ENCODE measurements around the gene UTP11.

UTP11 gene

DNA sequence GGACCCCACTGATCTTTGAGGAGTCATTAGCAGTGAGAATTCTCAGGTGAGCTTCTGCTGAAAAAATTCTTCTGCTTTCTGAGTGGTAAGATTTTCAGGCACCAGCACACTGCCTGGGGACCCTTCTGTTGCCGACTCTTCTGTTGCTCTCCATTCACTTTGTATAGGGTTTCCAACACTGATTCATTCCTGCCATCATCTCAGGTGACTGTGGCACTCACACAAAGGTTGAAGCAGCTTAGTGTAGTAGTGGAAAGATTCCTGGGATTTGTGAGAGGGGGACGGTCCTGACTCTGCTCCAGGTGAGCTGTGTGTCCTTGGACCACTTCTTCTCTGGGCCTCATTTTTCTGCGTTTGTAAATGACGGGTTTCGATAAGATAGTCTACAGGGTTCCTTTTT, 9.4 kb downstream of the UTP11 start:
- no peak for ATAC-seq
- TF ChIP-seq ZC3H10 (CRISPR knock-in tag; IDR thresholded peaks at IDR 0.05) (no peak), ESRRG (CRISPR knock-in tag; IDR thresholded peaks at IDR 0.05) (no peak), ZNF8 (CRISPR knock-in tag; IDR thresholded peaks at IDR 0.05) (no peak), TOX (CRISPR knock-in tag; IDR thresholded peaks at IDR 0.05; ENCODE audit: borderline replicate concordance) (no peak), RARB (CRISPR knock-in tag; IDR thresholded peaks at IDR 0.05) (no peak), ISL1 (CRISPR knock-in tag; IDR thresholded peaks at IDR 0.05) (no peak), CSDC2 (CRISPR knock-in tag; IDR thresholded peaks at IDR 0.05) (no peak), BACH2 (CRISPR knock-in tag; IDR thresholded peaks at IDR 0.05; ENCODE audit: borderline replicate concordance) (no peak), SNAI2 (CRISPR knock-in tag; IDR thresholded peaks at IDR 0.05) (no peak), ZNF70 (CRISPR knock-in tag; IDR thresholded peaks at IDR 0.05) (no peak), TCF4 (CRISPR knock-in tag; IDR thresholded peaks at IDR 0.05; ENCODE audit: borderline replicate concordance) (no peak), ARNTL (CRISPR knock-in tag; IDR thresholded peaks at IDR 0.05; ENCODE audit: borderline replicate concordance, low read depth) (no peak), ZNF565 (CRISPR knock-in tag; conservative IDR thresholded peaks at IDR 0.05; ENCODE audit: low read depth) (no peak), OSR1 (CRISPR knock-in tag; IDR thresholded peaks at IDR 0.05) (no peak)
- TF ChIP-seq, protein P1, sequence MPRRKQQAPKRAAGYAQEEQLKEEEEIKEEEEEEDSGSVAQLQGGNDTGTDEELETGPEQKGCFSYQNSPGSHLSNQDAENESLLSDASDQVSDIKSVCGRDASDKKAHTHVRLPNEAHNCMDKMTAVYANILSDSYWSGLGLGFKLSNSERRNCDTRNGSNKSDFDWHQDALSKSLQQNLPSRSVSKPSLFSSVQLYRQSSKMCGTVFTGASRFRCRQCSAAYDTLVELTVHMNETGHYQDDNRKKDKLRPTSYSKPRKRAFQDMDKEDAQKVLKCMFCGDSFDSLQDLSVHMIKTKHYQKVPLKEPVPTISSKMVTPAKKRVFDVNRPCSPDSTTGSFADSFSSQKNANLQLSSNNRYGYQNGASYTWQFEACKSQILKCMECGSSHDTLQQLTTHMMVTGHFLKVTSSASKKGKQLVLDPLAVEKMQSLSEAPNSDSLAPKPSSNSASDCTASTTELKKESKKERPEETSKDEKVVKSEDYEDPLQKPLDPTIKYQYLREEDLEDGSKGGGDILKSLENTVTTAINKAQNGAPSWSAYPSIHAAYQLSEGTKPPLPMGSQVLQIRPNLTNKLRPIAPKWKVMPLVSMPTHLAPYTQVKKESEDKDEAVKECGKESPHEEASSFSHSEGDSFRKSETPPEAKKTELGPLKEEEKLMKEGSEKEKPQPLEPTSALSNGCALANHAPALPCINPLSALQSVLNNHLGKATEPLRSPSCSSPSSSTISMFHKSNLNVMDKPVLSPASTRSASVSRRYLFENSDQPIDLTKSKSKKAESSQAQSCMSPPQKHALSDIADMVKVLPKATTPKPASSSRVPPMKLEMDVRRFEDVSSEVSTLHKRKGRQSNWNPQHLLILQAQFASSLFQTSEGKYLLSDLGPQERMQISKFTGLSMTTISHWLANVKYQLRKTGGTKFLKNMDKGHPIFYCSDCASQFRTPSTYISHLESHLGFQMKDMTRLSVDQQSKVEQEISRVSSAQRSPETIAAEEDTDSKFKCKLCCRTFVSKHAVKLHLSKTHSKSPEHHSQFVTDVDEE (CRISPR knock-in tag; IDR thresholded peaks at IDR 0.05): no peak
- TF ChIP-seq, protein P2, sequence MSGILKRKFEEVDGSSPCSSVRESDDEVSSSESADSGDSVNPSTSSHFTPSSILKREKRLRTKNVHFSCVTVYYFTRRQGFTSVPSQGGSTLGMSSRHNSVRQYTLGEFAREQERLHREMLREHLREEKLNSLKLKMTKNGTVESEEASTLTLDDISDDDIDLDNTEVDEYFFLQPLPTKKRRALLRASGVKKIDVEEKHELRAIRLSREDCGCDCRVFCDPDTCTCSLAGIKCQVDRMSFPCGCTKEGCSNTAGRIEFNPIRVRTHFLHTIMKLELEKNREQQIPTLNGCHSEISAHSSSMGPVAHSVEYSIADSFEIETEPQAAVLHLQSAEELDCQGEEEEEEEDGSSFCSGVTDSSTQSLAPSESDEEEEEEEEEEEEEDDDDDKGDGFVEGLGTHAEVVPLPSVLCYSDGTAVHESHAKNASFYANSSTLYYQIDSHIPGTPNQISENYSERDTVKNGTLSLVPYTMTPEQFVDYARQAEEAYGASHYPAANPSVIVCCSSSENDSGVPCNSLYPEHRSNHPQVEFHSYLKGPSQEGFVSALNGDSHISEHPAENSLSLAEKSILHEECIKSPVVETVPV (CRISPR knock-in tag; IDR thresholded peaks at IDR 0.05): no peak
- TF ChIP-seq, protein P3, sequence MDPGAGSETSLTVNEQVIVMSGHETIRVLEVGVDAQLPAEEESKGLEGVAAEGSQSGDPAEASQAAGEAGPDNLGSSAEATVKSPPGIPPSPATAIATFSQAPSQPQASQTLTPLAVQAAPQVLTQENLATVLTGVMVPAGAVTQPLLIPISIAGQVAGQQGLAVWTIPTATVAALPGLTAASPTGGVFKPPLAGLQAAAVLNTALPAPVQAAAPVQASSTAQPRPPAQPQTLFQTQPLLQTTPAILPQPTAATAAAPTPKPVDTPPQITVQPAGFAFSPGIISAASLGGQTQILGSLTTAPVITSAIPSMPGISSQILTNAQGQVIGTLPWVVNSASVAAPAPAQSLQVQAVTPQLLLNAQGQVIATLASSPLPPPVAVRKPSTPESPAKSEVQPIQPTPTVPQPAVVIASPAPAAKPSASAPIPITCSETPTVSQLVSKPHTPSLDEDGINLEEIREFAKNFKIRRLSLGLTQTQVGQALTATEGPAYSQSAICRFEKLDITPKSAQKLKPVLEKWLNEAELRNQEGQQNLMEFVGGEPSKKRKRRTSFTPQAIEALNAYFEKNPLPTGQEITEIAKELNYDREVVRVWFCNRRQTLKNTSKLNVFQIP (CRISPR knock-in tag; IDR thresholded peaks at IDR 0.05; ENCODE audit: borderline replicate concordance, low read depth): no peak

DNA sequence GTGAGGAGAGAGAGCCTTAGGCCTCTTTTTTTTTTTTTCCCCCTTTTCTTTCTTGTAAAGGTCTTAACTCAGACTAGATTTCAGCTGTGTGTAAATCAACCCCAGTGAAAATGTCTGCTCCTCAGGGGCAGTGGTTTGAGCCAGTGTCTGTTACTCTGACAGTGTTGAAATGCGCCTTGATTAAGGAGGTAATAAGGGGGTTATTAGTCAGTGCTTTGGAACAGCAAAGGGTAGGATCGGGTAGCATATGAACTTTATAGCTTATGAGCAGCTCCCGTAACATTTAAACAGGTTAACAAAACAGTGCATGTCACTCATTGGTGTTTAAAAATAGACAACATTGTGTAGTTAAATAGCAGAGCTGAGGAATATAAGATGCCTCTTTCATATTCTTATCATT, 10.3 kb downstream of the UTP11 start:
- no peak for ATAC-seq
- TF ChIP-seq GLIS3 (CRISPR knock-in tag; IDR thresholded peaks at IDR 0.05) (no peak), SNAI2 (CRISPR knock-in tag; IDR thresholded peaks at IDR 0.05) (no peak), TOX (CRISPR knock-in tag; IDR thresholded peaks at IDR 0.05; ENCODE audit: borderline replicate concordance) (no peak), RARB (CRISPR knock-in tag; IDR thresholded peaks at IDR 0.05) (no peak), ARNTL (CRISPR knock-in tag; IDR thresholded peaks at IDR 0.05; ENCODE audit: borderline replicate concordance, low read depth) (no peak), ESRRG (CRISPR knock-in tag; IDR thresholded peaks at IDR 0.05) (no peak), ZC3H10 (CRISPR knock-in tag; IDR thresholded peaks at IDR 0.05) (no peak), CSDC2 (CRISPR knock-in tag; IDR thresholded peaks at IDR 0.05) (no peak), ISL1 (CRISPR knock-in tag; IDR thresholded peaks at IDR 0.05) (no peak), ZNF8 (CRISPR knock-in tag; IDR thresholded peaks at IDR 0.05) (no peak), BACH2 (CRISPR knock-in tag; IDR thresholded peaks at IDR 0.05; ENCODE audit: borderline replicate concordance) (no peak), ZNF70 (CRISPR knock-in tag; IDR thresholded peaks at IDR 0.05) (no peak)
- TF ChIP-seq, protein P2 (CRISPR knock-in tag; IDR thresholded peaks at IDR 0.05): no peak
- TF ChIP-seq, protein P3 (CRISPR knock-in tag; IDR thresholded peaks at IDR 0.05; ENCODE audit: borderline replicate concordance, low read depth): no peak
- TF ChIP-seq, protein P4, sequence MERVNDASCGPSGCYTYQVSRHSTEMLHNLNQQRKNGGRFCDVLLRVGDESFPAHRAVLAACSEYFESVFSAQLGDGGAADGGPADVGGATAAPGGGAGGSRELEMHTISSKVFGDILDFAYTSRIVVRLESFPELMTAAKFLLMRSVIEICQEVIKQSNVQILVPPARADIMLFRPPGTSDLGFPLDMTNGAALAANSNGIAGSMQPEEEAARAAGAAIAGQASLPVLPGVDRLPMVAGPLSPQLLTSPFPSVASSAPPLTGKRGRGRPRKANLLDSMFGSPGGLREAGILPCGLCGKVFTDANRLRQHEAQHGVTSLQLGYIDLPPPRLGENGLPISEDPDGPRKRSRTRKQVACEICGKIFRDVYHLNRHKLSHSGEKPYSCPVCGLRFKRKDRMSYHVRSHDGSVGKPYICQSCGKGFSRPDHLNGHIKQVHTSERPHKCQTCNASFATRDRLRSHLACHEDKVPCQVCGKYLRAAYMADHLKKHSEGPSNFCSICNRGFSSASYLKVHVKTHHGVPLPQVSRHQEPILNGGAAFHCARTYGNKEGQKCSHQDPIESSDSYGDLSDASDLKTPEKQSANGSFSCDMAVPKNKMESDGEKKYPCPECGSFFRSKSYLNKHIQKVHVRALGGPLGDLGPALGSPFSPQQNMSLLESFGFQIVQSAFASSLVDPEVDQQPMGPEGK (CRISPR knock-in tag; IDR thresholded peaks at IDR 0.05; ENCODE audit: borderline replicate concordance): no peak
- TF ChIP-seq, protein P1 (CRISPR knock-in tag; IDR thresholded peaks at IDR 0.05): no peak
